Liver (tissue), 10 donors: Measurements from ENCODE around the gene ERI3. TPM values are rescaled to one million over a fixed set of nuclear protein-coding genes. Genes with fewer than 3 reads are reported as not detected.

Experiments used
- DNase-seq: peaks from one replicate; pipeline ENCODE4 v3.0.0-alpha.2; 2017; ENCODE audit warnings: low spot score
- H3K27ac ChIP-seq, 2 donors: one replicate each; pipeline ENCODE4 v1.7.0; 2013; ENCODE audit warnings: inconsistent platforms in 2 of 2, low read length in 2 of 2, control low read depth in 1 of 2, low read depth in 1 of 2, mild to moderate bottlenecking in 1 of 2
- H3K27me3 ChIP-seq, 4 donors: one replicate each; pipeline versions ENCODE4 v1.6.1 to v1.7.0; 2013; ENCODE audit warnings: low read length in 3 of 4, inconsistent platforms in 1 of 4, mild to moderate bottlenecking in 1 of 4, moderate library complexity in 1 of 4; ENCODE audit not compliant: control insufficient read depth in 4 of 4, insufficient read depth in 4 of 4
- H3K36me3 ChIP-seq, 4 donors: one replicate each; pipeline versions ENCODE4 v1.6.1 to v1.7.0; 2013; ENCODE audit warnings: low read length in 3 of 4, mild to moderate bottlenecking in 3 of 4, low read depth in 1 of 4, moderate library complexity in 1 of 4; ENCODE audit not compliant: control insufficient read depth in 4 of 4, insufficient read depth in 3 of 4
- H3K4me1 ChIP-seq, 4 donors: one replicate each; pipeline versions ENCODE4 v1.6.1 to v1.7.0; 2013; ENCODE audit warnings: low read length in 3 of 4, mild to moderate bottlenecking in 3 of 4, moderate library complexity in 1 of 4; ENCODE audit not compliant: control insufficient read depth in 4 of 4, insufficient read depth in 4 of 4
- H3K4me3 ChIP-seq, 3 donors: one replicate each; pipeline versions ENCODE4 v1.6.1 to v1.7.0; 2013; ENCODE audit warnings: low read length in 3 of 3, control low read depth in 1 of 3, low read depth in 1 of 3, mild to moderate bottlenecking in 1 of 3
- H3K9ac ChIP-seq, 2 donors: one replicate each; pipeline ENCODE4 v1.7.0; 2013; ENCODE audit warnings: low read length in 2 of 2, mild to moderate bottlenecking in 2 of 2, moderate library complexity in 2 of 2, control low read depth in 1 of 2, low read depth in 1 of 2
- H3K9me3 ChIP-seq, 4 donors: one replicate each; pipeline versions ENCODE4 v1.6.1 to v1.7.0; 2013; ENCODE audit warnings: low read length in 3 of 4; ENCODE audit not compliant: control insufficient read depth in 4 of 4
- FOXA1 ChIP-seq: IDR thresholded peaks from 2 replicates; pipeline ENCODE4 v1.6.1; 2016; ENCODE audit warnings: antibody characterized with exemption
- FOXA2 ChIP-seq: IDR thresholded peaks from 2 replicates; pipeline ENCODE4 v1.6.1; 2016; ENCODE audit warnings: antibody characterized with exemption
- HNF4A ChIP-seq, 2 donors: conservative IDR thresholded peaks; 2 replicates each; pipeline ENCODE4 v1.6.1; 2016; ENCODE audit warnings: antibody characterized with exemption in 2 of 2, mild to moderate bottlenecking in 2 of 2
- HNF4G ChIP-seq: IDR thresholded peaks from 2 replicates; pipeline ENCODE4 v1.6.1; 2016; ENCODE audit warnings: antibody characterized with exemption
- JUND ChIP-seq, 2 donors: IDR thresholded peaks; 2 replicates each; pipeline ENCODE4 v1.6.1; 2016; ENCODE audit warnings: antibody characterized with exemption in 2 of 2
- MAX ChIP-seq: IDR thresholded peaks from 2 replicates; pipeline ENCODE4 v1.6.1; 2016; ENCODE audit warnings: antibody characterized with exemption
- NR2F2 ChIP-seq: IDR thresholded peaks from 2 replicates; pipeline ENCODE4 v1.6.1; 2016; ENCODE audit warnings: antibody characterized with exemption
- SP1 ChIP-seq: IDR thresholded peaks from 2 replicates; pipeline ENCODE4 v1.6.1; 2018; ENCODE audit warnings: antibody characterized with exemption, mild to moderate bottlenecking
- YY1 ChIP-seq: IDR thresholded peaks from 2 replicates; pipeline ENCODE4 v1.6.1; 2016; ENCODE audit warnings: antibody characterized with exemption, mild to moderate bottlenecking
- WGBS: extraction: QIAGEN DNeasy Blood & Tissue Kit; methylation state at CpG from one replicate; pipeline ENCODE4 v1.1.7; 2013; 5-methylcytosine and 5-hydroxymethylcytosine counted together
- polyA plus RNA-seq, 2 donors: library from polyadenylated mRNA; stranded (reverse) in 1 of 2; unstranded in 1 of 2; fragments of 200-250 nt in 1 of 2; fragments of >200 nt in 1 of 2; fragmentation: Nextera tagmentation in 1 of 2; extraction: Ambion mirVana in 1 of 2; gene quantifications; one replicate each; pipeline versions ENCODE4 v1.2.1 to v1.2.3, GENCODE V29; 2013 to 2015
- small RNA-seq: library from RNA; depleted of rRNA; stranded (forward); fragments of <200 nt; gene quantifications from one replicate; pipeline ENCODE3, GENCODE V24; 2014
- total RNA-seq, 2 donors: library from RNA; depleted of rRNA; stranded (reverse); fragments of >200 nt; gene quantifications; one replicate each; pipeline ENCODE4 v1.2.3, GENCODE V29; 2014
- TF ChIP-seq, protein P1 (sequence below): IDR thresholded peaks from 2 replicates; pipeline ENCODE4 v1.6.1; 2016; ENCODE audit warnings: antibody characterized with exemption
- TF ChIP-seq, protein P2 (sequence below): IDR thresholded peaks from 2 replicates; pipeline ENCODE4 v1.6.1; 2016; ENCODE audit warnings: antibody characterized with exemption, mild to moderate bottlenecking
- TF ChIP-seq, protein P3 (sequence below): fragments of 150-350 bp; IDR thresholded peaks from 2 replicates; pipeline ENCODE4 v1.5.1; 2017; ENCODE audit warnings: improper control_type of control experiment, low read depth, low read length; ENCODE audit not compliant: missing input control
- TF ChIP-seq, protein P4 (sequence below): IDR thresholded peaks from 2 replicates; pipeline ENCODE4 v1.6.1; 2016; ENCODE audit warnings: antibody characterized with exemption
- donor health status: healthy.
- donor health status: healthy.
- donor health status: healthy.
- donor health status: healthy.
- donor health status: healthy.

Gene ERI3
- total and polyA plus RNA-seq, 4 donors, result 15.7 to 23.8 (median 21.3) TPM

GRCh38 chr1:44174630-44175029, 180.4 kb downstream of the ERI3 start:
- Histone ChIP-seq H3K9ac (no peak overlapping the region), H3K4me1 (no peaks in the 10 kb centered on the region), H3K27me3 (no peaks in the 10 kb centered on the region), H3K4me3 (no peak overlapping the region), H3K9me3 (no peaks in the 10 kb centered on the region), H3K36me3 (no peaks in the 10 kb centered on the region), H3K27ac (no peak overlapping the region)
- DNase-seq, result no peak
- no peak for TF ChIP-seq HNF4G
- TF ChIP-seq, protein P1, sequence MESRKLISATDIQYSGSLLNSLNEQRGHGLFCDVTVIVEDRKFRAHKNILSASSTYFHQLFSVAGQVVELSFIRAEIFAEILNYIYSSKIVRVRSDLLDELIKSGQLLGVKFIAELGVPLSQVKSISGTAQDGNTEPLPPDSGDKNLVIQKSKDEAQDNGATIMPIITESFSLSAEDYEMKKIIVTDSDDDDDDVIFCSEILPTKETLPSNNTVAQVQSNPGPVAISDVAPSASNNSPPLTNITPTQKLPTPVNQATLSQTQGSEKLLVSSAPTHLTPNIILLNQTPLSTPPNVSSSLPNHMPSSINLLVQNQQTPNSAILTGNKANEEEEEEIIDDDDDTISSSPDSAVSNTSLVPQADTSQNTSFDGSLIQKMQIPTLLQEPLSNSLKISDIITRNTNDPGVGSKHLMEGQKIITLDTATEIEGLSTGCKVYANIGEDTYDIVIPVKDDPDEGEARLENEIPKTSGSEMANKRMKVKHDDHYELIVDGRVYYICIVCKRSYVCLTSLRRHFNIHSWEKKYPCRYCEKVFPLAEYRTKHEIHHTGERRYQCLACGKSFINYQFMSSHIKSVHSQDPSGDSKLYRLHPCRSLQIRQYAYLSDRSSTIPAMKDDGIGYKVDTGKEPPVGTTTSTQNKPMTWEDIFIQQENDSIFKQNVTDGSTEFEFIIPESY, result no peak
- TF ChIP-seq, protein P2, sequence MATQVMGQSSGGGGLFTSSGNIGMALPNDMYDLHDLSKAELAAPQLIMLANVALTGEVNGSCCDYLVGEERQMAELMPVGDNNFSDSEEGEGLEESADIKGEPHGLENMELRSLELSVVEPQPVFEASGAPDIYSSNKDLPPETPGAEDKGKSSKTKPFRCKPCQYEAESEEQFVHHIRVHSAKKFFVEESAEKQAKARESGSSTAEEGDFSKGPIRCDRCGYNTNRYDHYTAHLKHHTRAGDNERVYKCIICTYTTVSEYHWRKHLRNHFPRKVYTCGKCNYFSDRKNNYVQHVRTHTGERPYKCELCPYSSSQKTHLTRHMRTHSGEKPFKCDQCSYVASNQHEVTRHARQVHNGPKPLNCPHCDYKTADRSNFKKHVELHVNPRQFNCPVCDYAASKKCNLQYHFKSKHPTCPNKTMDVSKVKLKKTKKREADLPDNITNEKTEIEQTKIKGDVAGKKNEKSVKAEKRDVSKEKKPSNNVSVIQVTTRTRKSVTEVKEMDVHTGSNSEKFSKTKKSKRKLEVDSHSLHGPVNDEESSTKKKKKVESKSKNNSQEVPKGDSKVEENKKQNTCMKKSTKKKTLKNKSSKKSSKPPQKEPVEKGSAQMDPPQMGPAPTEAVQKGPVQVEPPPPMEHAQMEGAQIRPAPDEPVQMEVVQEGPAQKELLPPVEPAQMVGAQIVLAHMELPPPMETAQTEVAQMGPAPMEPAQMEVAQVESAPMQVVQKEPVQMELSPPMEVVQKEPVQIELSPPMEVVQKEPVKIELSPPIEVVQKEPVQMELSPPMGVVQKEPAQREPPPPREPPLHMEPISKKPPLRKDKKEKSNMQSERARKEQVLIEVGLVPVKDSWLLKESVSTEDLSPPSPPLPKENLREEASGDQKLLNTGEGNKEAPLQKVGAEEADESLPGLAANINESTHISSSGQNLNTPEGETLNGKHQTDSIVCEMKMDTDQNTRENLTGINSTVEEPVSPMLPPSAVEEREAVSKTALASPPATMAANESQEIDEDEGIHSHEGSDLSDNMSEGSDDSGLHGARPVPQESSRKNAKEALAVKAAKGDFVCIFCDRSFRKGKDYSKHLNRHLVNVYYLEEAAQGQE, result no peak
- TF ChIP-seq, protein P3, sequence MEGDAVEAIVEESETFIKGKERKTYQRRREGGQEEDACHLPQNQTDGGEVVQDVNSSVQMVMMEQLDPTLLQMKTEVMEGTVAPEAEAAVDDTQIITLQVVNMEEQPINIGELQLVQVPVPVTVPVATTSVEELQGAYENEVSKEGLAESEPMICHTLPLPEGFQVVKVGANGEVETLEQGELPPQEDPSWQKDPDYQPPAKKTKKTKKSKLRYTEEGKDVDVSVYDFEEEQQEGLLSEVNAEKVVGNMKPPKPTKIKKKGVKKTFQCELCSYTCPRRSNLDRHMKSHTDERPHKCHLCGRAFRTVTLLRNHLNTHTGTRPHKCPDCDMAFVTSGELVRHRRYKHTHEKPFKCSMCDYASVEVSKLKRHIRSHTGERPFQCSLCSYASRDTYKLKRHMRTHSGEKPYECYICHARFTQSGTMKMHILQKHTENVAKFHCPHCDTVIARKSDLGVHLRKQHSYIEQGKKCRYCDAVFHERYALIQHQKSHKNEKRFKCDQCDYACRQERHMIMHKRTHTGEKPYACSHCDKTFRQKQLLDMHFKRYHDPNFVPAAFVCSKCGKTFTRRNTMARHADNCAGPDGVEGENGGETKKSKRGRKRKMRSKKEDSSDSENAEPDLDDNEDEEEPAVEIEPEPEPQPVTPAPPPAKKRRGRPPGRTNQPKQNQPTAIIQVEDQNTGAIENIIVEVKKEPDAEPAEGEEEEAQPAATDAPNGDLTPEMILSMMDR, result no peak
- no peak for TF ChIP-seq MAX
- no peak for TF ChIP-seq JUND (IDR thresholded peaks at IDR 0.05)
- no peak for TF ChIP-seq FOXA1
- TF ChIP-seq YY1, result no peak
- no peak for TF ChIP-seq SP1
- TF ChIP-seq, protein P4, sequence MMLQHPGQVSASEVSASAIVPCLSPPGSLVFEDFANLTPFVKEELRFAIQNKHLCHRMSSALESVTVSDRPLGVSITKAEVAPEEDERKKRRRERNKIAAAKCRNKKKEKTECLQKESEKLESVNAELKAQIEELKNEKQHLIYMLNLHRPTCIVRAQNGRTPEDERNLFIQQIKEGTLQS, result no peak
- no peak for TF ChIP-seq NR2F2
- no peak for TF ChIP-seq HNF4A (conservative IDR thresholded peaks at IDR 0.05)
- TF ChIP-seq FOXA2, result no peak
- 76% methylated on average over 1 of the region's 1 CpG for WGBS

Small RNA genes lying within 50 kb of the gene (small RNA-seq; reads per million reads assigned to genes)
- gene AL035417.1, result not detected
- not detected for gene RNU6-369P

Other genes starting within 250 kb of the ERI3 start
- gene KLF17, start 236.4 kb downstream of the ERI3 start, total RNA-seq, result not detected
- gene KLF17, start 236.4 kb downstream of the ERI3 start, polyA plus RNA-seq, result not detected
- gene KLF18, start 213.6 kb downstream of the ERI3 start, total RNA-seq, result not detected
- not detected for gene KLF18, start 213.6 kb downstream of the ERI3 start, polyA plus RNA-seq
- gene DMAP1, start 141.8 kb downstream of the ERI3 start, total RNA-seq, result 10 to 100 TPM; 15.3 to 24.8 TPM
- gene DMAP1, start 141.8 kb downstream of the ERI3 start, polyA plus RNA-seq, result 10 to 100 TPM; 15.7 to 21.0 TPM
- gene RNF220, start 50.0 kb upstream of the ERI3 start, total RNA-seq, result 10 to 100 TPM; 25.5 to 35.8 TPM
- 10 to 100 TPM; 18.2 to 26.6 TPM for gene RNF220, start 50.0 kb upstream of the ERI3 start, polyA plus RNA-seq